Right cardiac atrium (tissue), 5 donors: ENCODE results near the gene GABBR2. TPM values are rescaled to one million over a fixed set of nuclear protein-coding genes. Genes with fewer than 3 reads are reported as not detected.
"Not testable (repeated sequence)": the region's sequence is repeated elsewhere in the genome, so short reads cannot be mapped to it uniquely, and the experiment has no call there.

Experiments used
- ATAC-seq, 2 donors: fragments of 200-7000 bp; cut with Tn5 transposase; one replicate each; pipeline versions ENCODE4 v1.8.0 to v1.9.1; 2020; ENCODE audit warnings: moderate library complexity in 2 of 2, mild to moderate bottlenecking in 1 of 2
- DNase-seq, 3 donors: peaks; one replicate each; pipeline ENCODE4 v3.0.0-alpha.2; 2020
- H3K27ac ChIP-seq: one replicate; pipeline ENCODE4 v1.5.1; 2013; ENCODE audit warnings: mild to moderate bottlenecking, low read length, control low read depth, moderate library complexity
- H3K27me3 ChIP-seq: one replicate; pipeline ENCODE4 v1.6.1; 2013; ENCODE audit not compliant: control insufficient read depth, insufficient read depth
- H3K4me1 ChIP-seq: one replicate; pipeline ENCODE4 v1.6.1; 2013; ENCODE audit warnings: low read length; ENCODE audit not compliant: control insufficient read depth, insufficient read depth
- H3K4me3 ChIP-seq: one replicate; pipeline ENCODE4 v1.5.1; 2013; ENCODE audit warnings: low read length, control low read depth
- H3K9me3 ChIP-seq: one replicate; pipeline ENCODE4 v1.6.1; 2013; ENCODE audit warnings: low read length; ENCODE audit not compliant: control insufficient read depth
- WGBS: extraction: QIAGEN DNeasy Blood & Tissue Kit; methylation state at CpG from one replicate; pipeline ENCODE4 v1.1.7; 2013; 5-methylcytosine and 5-hydroxymethylcytosine counted together
- intact Hi-C, 4 donors: fragments of 100-400 bp; cut with DNase I; formaldehyde crosslinking; loops; one replicate each; pipeline versions ENCODE4 v1.11.0 to v1.14.0; 2022 to 2023
- polyA plus RNA-seq: library from polyadenylated mRNA; stranded (reverse); fragments of 200-250 nt; gene quantifications from one replicate; pipeline ENCODE4 v1.2.3, GENCODE V29; 2013
- total RNA-seq, 4 donors: library from RNA; stranded (reverse); fragmentation: NEBNext Ultra II Directional; extraction: Animal tissue kit (Norgen Biotek cat#: 25700); gene quantifications; one replicate each; pipeline ENCODE4 v1.2.1, GENCODE V29; 2021
- donor health status: healthy with polysubstance abuse.
- donor health status: DM: no; HTN: yes; CAD: no.
- donor health status: DM: no; HTN: no; CAD: no.
- donor health status: DM: no; HTN: yes; CAD: no; lungs with severe emphysema.
- donor health status: DM: yes; HTN: yes; CAD: no.

The GABBR2 gene
- total and polyA plus RNA-seq, 5 donors, result not detected

DNA sequence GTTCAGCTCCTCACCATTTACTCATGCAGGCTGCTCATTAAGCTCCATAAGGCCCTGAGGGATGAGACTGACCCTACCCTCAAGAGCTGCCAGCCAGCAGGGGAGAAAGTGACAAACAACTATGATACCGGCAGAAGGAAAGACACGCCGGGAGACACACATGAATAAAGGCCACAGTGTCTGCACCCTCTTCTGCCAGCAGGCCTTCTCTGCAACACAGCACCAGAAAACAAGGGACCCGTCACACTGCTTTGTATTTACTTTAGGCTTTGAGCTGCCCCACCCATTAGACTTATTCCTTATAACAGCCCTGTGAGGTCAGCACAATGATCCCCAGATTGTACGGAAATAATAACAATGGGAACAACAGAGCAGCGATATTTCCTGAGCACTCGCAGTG is 7.2 kb downstream of the GABBR2 start:
- Histone ChIP-seq H3K4me3 (no peak overlapping the region), H3K4me1 (no peaks in the 10 kb centered on the region), H3K9me3 (no peaks in the 10 kb centered on the region), H3K27me3 (no peaks in the 10 kb centered on the region), H3K27ac (no peak overlapping the region)
- WGBS, result 69% methylated on average over 7 of the region's 7 CpGs
- DNase-seq (no peak), ATAC-seq (no peak)
- intact Hi-C loops, result no loop called here

DNA sequence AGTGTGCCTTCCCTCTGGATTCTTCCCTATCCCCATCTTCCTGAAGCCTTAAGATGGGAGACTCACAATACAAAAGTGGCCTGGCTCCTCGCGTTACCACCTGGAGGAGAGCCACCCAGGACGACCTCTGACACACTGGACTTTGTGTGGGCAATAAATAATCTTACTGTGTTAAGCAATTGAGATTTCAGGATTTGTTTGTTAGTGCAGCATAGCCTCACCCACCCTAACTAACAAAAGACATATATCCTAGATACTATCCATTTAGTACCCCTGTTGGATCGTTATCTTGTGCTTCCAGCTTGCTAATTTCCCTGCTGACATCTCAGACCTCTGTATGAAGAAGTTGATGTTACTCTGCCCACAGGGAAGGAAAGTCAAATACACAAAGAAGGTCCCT is 7.9 kb downstream of the GABBR2 start:
- no peak for DNase-seq
- Histone ChIP-seq H3K9me3 (no peaks in the 10 kb centered on the region), H3K4me1 (no peaks in the 10 kb centered on the region), H3K27me3 (no peaks in the 10 kb centered on the region), H3K4me3 (no peak overlapping the region), H3K27ac (no peak overlapping the region)
- ATAC-seq, result no peak
- 56% methylated on average over 4 of the region's 4 CpGs for WGBS
- intact Hi-C loops, result no loop called here

DNA sequence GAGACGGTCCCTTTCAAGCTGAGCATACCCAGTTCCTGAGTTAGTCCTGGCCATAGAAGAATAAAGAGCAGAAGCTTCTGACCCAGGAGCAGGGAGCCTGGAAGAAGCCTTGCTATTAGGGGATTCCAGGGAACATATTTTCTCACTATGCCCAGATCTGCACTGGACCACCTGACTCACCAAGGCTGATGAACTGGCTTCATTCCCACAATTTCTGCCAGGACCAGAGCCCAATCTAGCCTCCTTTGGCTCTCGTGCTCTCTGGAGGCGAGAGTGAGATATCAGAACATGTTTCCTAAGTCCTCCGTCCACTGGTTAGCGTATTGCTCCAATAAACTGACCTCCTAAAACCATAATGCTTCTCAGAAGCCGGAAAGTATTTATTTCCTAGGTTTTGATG is 9.9 kb downstream of the GABBR2 start:
- no peaks in the 10 kb centered on the region for H3K27me3 ChIP-seq
- no peak overlapping the region for H3K4me3 ChIP-seq
- WGBS, result 56% methylated on average over 6 of the region's 6 CpGs

DNA sequence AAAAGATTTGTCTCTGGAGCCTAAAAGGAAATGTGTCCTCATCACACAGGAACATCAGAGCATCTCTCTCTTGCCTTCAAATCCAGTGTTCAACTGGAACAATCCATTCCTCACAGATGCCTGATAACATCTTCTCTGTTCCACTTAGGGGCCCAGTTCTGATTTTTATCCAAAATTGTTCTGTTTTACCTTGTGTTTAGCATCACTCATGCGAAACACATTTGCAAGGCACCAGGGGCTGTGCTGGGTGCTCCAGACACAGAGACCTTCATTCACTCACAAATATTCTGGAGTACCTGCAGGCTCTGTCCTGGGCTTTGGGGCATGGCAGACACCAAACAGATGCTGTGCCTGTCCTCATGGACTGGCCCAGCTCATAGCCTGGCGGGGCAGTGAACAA is 13.8 kb downstream of the GABBR2 start:
- intact Hi-C loops, result no loop called here
- ATAC-seq (no peak), DNase-seq (no peak)
- no peaks in the 10 kb centered on the region for H3K27me3 ChIP-seq
- no peaks in the 10 kb centered on the region for H3K4me1 ChIP-seq
- no peak overlapping the region for H3K27ac ChIP-seq
- H3K4me3 ChIP-seq, result no peak overlapping the region
- no peaks in the 10 kb centered on the region for H3K9me3 ChIP-seq
- 85% methylated on average over 2 of the region's 2 CpGs for WGBS

More for the DNA sequence above, 9.9 kb downstream of the GABBR2 start:
- H3K27ac ChIP-seq, result no peak overlapping the region
- intact Hi-C loops, result no loop called here
- H3K4me1 ChIP-seq, result no peaks in the 10 kb centered on the region
- no peaks in the 10 kb centered on the region for H3K9me3 ChIP-seq
- ATAC-seq (no peak), DNase-seq (no peak)

DNA sequence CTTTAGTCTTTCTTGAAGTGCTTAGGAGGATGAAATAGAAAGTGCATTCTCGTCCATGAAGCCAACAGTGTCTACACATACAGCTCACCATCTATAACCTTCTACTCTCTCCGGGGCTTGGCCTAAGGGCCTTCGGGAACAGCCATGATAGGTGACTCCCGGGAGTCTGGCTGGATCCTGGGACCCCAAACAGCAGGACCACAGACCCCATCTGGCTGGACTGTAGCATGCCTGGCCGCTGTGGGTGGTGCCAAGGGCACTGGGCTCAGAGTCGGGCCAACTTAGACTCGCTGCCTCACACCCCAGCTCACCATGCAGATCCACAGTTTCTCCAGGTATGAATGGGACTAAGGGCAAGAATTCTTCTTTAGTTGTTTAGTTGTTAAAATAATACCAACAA is 16.3 kb downstream of the GABBR2 start:
- ATAC-seq (no peak), DNase-seq (no peak)
- intact Hi-C loops, result no loop called here
- Histone ChIP-seq H3K4me3 (no peak overlapping the region), H3K27ac (no peak overlapping the region), H3K9me3 (no peaks in the 10 kb centered on the region), H3K27me3 (no peaks in the 10 kb centered on the region), H3K4me1 (no peaks in the 10 kb centered on the region)
- 89% methylated on average over 7 of the region's 7 CpGs for WGBS

DNA sequence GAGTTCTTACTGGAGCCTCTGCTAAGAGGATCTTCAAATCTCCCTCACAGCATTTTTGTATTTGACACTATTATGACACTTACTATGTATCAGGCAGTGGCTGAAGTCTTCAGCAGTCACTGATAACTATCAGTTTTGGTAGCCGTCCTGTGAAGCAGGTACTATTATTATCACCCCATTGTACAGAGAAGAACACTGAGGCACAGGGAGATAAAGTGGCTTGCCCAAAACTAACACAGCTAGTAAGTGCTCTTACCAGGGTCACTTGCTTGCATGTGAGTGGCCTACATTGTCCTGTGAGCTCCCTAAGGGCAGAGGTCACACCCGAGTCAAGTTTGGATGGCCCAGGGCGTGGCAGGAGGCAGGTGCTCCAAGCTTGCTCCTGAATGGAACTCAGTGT is 16.8 kb downstream of the GABBR2 start:
- ATAC-seq (no peak), DNase-seq (no peak)
- Histone ChIP-seq H3K27me3 (no peaks in the 10 kb centered on the region), H3K4me1 (no peaks in the 10 kb centered on the region), H3K4me3 (no peak overlapping the region), H3K9me3 (no peaks in the 10 kb centered on the region), H3K27ac (no peak overlapping the region)
- WGBS, result 88% methylated on average over 3 of the region's 3 CpGs
- intact Hi-C loops, result no loop called here

DNA sequence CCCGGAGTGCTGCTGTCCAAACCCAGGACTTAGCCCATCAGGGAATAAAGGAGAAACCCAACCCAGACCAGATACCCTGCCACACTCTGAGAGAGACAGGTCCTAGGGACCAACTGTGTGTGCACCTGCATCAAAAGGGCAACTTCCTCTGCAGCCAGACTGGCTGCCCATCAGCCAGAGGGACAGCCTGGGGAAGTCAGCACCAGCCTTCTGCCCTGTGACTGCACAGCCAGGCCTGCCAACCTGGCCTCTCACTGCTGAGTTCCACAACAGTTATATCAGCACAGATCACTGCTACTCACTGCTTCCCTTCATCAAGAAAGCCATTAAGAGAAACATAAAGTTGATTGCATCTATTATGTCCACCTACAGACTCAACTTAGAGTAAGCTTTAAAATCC is 18.0 kb downstream of the GABBR2 start:
- DNase-seq (no peak), ATAC-seq (no peak)
- Histone ChIP-seq H3K27me3 (no peaks in the 10 kb centered on the region), H3K4me1 (no peaks in the 10 kb centered on the region), H3K27ac (no peak overlapping the region), H3K9me3 (no peaks in the 10 kb centered on the region), H3K4me3 (no peak overlapping the region)
- intact Hi-C loops, result no loop called here
- WGBS, result 74% methylated on average over 1 of the region's 1 CpG

DNA sequence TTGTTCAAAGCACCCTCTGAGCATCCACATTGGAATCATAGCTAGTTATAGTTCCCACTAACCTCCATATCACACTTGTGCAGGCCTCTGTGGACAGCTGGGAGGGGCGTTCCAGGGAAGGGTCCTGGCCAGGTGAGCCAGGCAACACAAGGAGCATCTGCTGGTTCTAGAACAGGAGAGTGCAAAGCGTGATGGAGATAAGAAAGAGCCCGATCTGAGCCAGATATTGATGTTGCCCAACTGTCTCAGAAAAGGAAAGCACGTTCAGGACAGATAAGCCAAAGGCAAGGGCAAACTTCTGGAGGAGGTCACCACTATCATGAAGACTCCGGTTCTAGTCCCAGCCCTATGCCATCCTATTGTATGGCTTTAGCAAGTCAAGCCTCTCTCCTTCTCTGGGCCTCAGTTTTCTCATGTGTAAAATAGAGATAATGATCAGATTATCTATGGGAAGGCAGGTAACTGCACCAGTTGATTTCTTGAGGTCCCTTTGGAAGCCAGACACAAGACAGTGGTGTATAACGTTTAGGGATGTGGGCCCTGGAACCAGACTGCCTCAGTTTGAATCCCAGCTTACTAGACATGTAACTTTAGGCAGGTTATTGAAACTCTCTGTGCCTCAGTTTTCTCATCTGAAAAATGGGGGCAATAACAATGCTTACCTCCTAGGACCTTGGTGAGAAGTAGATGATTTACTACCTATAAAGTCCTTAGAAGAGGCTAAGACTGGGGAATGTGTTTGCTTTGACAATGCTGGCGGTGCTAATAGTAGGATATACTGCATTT is 19.8 kb downstream of the GABBR2 start:
- H3K4me1 ChIP-seq, result no peaks in the 10 kb centered on the region
- 71% methylated on average over 7 of the region's 7 CpGs for whole genome bisulfite sequencing
- no peak for DNase-seq
- no peaks in the 10 kb centered on the region for H3K9me3 ChIP-seq
- no peak overlapping the region for H3K27ac ChIP-seq
- intact Hi-C loops, result no loop called here
- ATAC-seq, result no peak
- H3K27me3 ChIP-seq, result no peaks in the 10 kb centered on the region
- H3K4me3 ChIP-seq, result no peak overlapping the region

DNA sequence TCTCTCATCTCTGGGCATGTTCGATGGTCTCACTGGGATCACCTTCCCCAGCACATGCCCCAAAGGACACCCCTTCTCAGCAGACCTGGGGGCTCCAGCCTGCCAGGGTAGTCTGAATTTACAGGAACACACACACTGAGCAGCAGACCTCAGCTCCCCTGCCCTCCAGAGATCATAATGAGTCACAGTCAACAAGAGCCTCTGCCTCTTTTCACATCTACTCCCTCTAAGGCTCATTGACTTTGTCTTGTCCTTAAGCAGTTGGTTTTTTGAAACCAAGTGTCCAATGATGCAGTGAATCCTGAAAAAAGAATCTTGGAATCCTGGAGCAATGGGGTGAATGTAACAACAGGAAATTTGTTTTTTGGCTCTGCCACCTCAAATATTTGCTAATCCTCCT is 20.8 kb downstream of the GABBR2 start:
- ATAC-seq (no peak), DNase-seq (no peak)
- Histone ChIP-seq H3K4me3 (no peak overlapping the region), H3K27ac (no peak overlapping the region), H3K4me1 (no peaks in the 10 kb centered on the region), H3K9me3 (no peaks in the 10 kb centered on the region), H3K27me3 (no peaks in the 10 kb centered on the region)
- intact Hi-C loops, result no loop called here
- 89% methylated on average over 1 of the region's 1 CpG for WGBS

DNA sequence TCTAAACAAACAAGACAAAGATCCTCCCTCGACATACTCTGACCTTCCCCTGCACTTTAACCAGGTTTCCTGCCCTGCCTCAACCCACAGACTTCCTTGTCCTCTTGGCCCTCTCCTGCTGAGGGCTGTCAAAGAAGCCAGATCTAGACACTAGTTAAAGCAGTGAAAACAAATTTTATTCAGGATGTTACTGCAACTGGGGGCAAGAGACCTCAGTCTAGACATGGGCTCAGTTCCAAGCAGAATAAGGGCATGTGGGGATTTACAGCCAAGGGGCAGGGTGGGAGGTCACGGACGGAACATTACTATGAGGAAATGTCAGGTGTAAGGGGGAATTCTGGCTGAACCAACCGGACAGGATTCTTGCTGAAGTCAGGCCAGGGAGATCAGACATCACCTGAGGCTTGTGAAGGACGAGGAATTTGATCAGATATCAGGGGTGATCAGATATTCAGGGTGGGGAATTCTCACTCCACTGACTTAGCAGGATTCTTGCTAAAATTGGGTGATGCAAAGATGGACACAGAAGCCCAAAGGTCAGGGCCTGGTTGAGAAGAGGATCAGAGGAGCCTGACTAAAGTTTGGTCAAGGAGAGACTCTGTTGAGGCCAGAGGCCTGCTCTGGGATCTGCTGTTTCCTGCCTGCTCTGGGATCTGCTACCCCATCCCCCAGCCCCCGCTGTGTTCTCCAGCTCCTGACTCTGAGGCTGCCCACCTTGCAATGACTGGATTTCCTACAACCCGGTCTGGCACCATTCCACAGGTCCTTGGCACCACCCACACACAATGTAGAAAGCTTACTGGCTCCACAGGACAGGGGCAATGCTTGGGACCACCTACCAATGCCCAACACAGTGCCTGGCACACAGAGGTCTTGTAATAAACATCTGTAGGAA is 21.5 kb downstream of the GABBR2 start:
- DNase-seq, result no peak
- H3K4me1 ChIP-seq, result no peaks in the 10 kb centered on the region
- no peak for ATAC-seq
- H3K4me3 ChIP-seq, result no peak overlapping the region
- no peaks in the 10 kb centered on the region for H3K27me3 ChIP-seq
- no peaks in the 10 kb centered on the region for H3K9me3 ChIP-seq
- 59% methylated on average over 7 of the region's 7 CpGs for WGBS
- H3K27ac ChIP-seq, result no peak overlapping the region
- intact Hi-C loops, result no loop called here

DNA sequence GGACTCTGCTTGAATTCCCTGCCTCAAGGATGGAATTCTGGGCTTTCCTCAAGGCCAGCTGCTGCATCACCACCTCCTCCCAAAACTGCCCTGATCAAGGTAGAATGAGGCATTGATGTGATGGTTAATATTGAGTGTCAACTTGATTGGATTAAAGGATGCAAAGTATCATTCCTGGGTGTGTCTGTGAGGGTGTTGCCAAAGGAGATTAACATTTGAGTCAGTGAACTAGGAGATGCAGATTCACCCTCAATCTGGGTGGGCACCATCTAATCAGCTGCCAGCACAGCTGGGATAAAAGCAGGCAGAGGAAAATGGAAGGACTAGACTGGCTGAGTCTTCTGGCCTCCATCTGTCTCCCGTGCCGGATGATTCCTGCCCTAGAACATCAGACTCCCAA is 23.9 kb downstream of the GABBR2 start:
- intact Hi-C loops, result not testable (repeated sequence)

More for the DNA sequence above, 23.9 kb downstream of the GABBR2 start:
- not testable (repeated sequence) for H3K4me3 ChIP-seq, H3K4me1 ChIP-seq, H3K27me3 ChIP-seq, H3K27ac ChIP-seq, DNase-seq, ATAC-seq, H3K9me3 ChIP-seq
- 83% methylated on average over 2 of the region's 2 CpGs for WGBS
